ENCODE measurements around the gene PPA2. TPM values are rescaled to one million over a fixed set of nuclear protein-coding genes. Genes with fewer than 3 reads are reported as not detected.

Gene PPA2
- total and polyA plus RNA-seq, 8 donors, result 10.5 to 473 (median 85.4) TPM

DNA sequence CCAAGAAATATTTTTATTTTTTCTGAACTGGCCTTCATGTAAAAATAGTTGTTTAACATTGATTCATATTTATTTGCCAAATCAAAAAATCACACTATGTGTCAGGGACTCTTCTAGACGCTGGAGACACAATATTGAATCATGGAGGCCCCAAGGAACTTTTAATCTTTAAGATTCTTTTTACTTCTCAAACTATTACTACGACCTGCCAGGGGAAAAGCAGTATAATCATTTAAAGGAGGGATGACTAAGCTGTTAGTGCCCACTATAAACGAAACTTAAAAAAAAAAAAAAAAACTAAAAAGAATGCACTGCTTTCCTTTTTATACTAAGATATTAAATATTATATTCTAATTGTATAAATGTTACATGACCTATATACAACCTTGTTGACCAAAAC, 84.7 kb downstream of the PPA2 start:
- WGBS, 5 donors, result 70 to 86% (median 79%) methylated on average over 3 of the region's 3 CpGs
- TF ChIP-seq POLR2A (IDR thresholded peaks at IDR 0.05) (no peak), POLR2AphosphoS5 (IDR thresholded peaks at IDR 0.05) (no peak), EP300 (IDR thresholded peaks at IDR 0.05) (no peak)
- TF ChIP-seq, protein P1, sequence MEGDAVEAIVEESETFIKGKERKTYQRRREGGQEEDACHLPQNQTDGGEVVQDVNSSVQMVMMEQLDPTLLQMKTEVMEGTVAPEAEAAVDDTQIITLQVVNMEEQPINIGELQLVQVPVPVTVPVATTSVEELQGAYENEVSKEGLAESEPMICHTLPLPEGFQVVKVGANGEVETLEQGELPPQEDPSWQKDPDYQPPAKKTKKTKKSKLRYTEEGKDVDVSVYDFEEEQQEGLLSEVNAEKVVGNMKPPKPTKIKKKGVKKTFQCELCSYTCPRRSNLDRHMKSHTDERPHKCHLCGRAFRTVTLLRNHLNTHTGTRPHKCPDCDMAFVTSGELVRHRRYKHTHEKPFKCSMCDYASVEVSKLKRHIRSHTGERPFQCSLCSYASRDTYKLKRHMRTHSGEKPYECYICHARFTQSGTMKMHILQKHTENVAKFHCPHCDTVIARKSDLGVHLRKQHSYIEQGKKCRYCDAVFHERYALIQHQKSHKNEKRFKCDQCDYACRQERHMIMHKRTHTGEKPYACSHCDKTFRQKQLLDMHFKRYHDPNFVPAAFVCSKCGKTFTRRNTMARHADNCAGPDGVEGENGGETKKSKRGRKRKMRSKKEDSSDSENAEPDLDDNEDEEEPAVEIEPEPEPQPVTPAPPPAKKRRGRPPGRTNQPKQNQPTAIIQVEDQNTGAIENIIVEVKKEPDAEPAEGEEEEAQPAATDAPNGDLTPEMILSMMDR (IDR thresholded peaks at IDR 0.05), result no peak

DNA sequence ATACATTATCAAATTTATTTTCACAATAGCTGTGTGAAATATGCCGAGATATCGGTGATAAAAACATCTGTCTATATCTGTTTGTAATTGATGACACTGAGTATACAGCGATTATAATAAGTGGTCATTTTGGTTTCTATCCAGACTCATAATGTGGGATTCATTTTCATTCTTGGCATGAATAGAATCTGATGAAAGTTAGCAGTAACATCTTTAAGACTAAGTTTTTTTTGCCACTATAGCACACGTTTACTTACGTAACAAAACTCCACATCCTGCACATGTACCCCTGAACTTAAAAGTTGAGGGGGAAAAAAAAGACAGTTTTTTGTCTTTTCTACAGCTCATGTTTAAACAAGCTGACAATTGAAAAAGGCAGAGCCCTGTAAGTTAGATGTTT, 86.4 kb downstream of the PPA2 start:
- H3K4me1 ChIP-seq, result peaks cover 0 to 3% (median 0%) of the 10 kb centered on the region in 4 donors
- DNase-seq, result no peak
- 91 to 95% (median 92%) methylated on average over 5 of the region's 5 CpGs for WGBS, 5 donors
- no peak overlapping the region for H3K4me3 ChIP-seq
- no peak overlapping the region for H3K27ac ChIP-seq
- peaks cover 0 to 55% (median 36%) of the 10 kb centered on the region in 4 donors for H3K36me3 ChIP-seq
- no peaks in the 10 kb centered on the region for H3K9me3 ChIP-seq
- TF ChIP-seq, protein P1 (IDR thresholded peaks at IDR 0.05), result no peak
- TF ChIP-seq EP300 (IDR thresholded peaks at IDR 0.05) (no peak), POLR2A (IDR thresholded peaks at IDR 0.05) (no peak)
- no peaks in the 10 kb centered on the region for H3K27me3 ChIP-seq
- intact Hi-C loops (cut with DNase I; ENCODE audit: low total_unique reads), result no loop called here

More for the DNA sequence above, 84.7 kb downstream of the PPA2 start:
- Histone ChIP-seq H3K9me3 (no peaks in the 10 kb centered on the region), H3K36me3 (peaks cover 0 to 59% (median 30%) of the 10 kb centered on the region in 4 donors), H3K4me1 (peaks cover 0 to 3% (median 0%) of the 10 kb centered on the region in 4 donors), H3K27me3 (no peaks in the 10 kb centered on the region), H3K4me3 (no peak overlapping the region), H3K27ac (no peak overlapping the region)
- DNase-seq, result no peak
- intact Hi-C loops (cut with DNase I; ENCODE audit: low total_unique reads), result no loop called here

DNA sequence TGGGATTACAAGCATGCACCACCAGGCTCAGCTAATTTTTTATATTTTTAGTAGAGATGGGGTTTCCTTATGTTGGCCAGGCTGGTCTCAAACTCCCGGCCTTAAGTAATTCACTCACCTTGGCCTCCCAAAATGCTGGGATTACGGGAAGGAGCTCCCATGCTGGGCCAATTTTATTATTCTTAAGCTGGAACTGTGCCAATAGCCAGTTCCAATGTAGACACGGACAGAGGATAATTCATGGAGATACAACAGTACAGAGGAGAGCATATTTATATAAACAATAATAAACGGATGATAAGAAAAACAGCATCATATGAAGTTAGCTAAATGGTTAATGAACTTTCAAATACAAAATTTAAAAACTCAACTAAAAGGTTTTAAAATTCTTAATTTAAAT, 87.8 kb downstream of the PPA2 start:
- WGBS, 5 donors, result 75 to 90% (median 80%) methylated on average over 4 of the region's 4 CpGs
- intact Hi-C loops (cut with DNase I; ENCODE audit: low total_unique reads), result no loop called here
- H3K36me3 ChIP-seq, result peaks cover 0 to 56% (median 36%) of the 10 kb centered on the region in 4 donors
- H3K27me3 ChIP-seq, result no peaks in the 10 kb centered on the region
- H3K27ac ChIP-seq, result no peak overlapping the region
- peaks cover 0 to 3% (median 0%) of the 10 kb centered on the region in 4 donors for H3K4me1 ChIP-seq
- no peaks in the 10 kb centered on the region for H3K9me3 ChIP-seq
- no peak overlapping the region for H3K4me3 ChIP-seq
- no peak for DNase-seq
- TF ChIP-seq POLR2A (IDR thresholded peaks at IDR 0.05), result no peak
- TF ChIP-seq, protein P1 (IDR thresholded peaks at IDR 0.05), result no peak
- TF ChIP-seq POLR2AphosphoS5 (IDR thresholded peaks at IDR 0.05), result no peak
- no peak for TF ChIP-seq EP300 (IDR thresholded peaks at IDR 0.05)

DNA sequence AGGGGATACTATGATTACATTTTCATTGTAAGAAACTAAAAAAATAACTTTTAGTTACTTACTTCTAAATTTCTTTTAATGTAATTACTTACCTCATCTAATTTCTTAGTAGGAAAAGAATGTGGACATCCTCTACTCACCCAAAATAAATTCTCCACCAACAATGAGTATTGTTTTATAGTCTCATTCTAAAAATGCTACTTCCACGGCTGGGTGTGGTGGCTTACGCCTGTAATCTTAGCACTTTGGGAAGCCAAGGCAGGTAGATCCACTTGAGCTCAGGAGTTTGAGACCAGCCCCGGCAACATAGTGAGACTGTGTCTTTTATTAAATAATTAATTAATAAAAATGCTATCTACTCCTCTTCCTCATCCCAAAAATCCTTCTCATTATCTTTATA, 99.8 kb downstream of the PPA2 start:
- no peaks in the 10 kb centered on the region for H3K9me3 ChIP-seq
- no peak overlapping the region for H3K27ac ChIP-seq
- H3K4me3 ChIP-seq, result no peak overlapping the region
- no peak for DNase-seq
- intact Hi-C loops (cut with DNase I; ENCODE audit: low total_unique reads), result no loop called here
- TF ChIP-seq, protein P1 (IDR thresholded peaks at IDR 0.05), result no peak
- no peak for TF ChIP-seq EP300 (IDR thresholded peaks at IDR 0.05)
- TF ChIP-seq POLR2AphosphoS5 (IDR thresholded peaks at IDR 0.05), result no peak
- no peak for TF ChIP-seq POLR2A (IDR thresholded peaks at IDR 0.05)
- H3K36me3 ChIP-seq, result peaks cover 4 to 28% (median 22%) of the 10 kb centered on the region in 4 donors
- H3K27me3 ChIP-seq, result no peaks in the 10 kb centered on the region
- WGBS, 5 donors, result 88 to 96% (median 91%) methylated on average over 3 of the region's 3 CpGs
- H3K4me1 ChIP-seq, result no peaks in the 10 kb centered on the region
